IMR-90 (cell line): ENCODE measurements around the gene AKAP13.

Experiments
- FOS ChIP-seq: fragments of 150-350 bp; IDR thresholded peaks from 2 replicates; pipeline ENCODE4 v1.6.1; 2016; ENCODE audit warnings: low read depth, low read length
- POLR2A ChIP-seq: IDR thresholded peaks from 2 replicates; pipeline ENCODE4 v1.6.1; 2012; ENCODE audit warnings: mild to moderate bottlenecking, low read depth, low read length
- RCOR1 ChIP-seq: IDR thresholded peaks from 2 replicates; pipeline ENCODE4 v1.6.1; 2012; ENCODE audit warnings: mild to moderate bottlenecking, low read length, improper control_type of control experiment; ENCODE audit not compliant: insufficient replicate concordance
- SMC3 ChIP-seq: fragments of 150-350 bp; IDR thresholded peaks from 2 replicates; pipeline ENCODE4 v1.6.1; 2016; ENCODE audit warnings: low read depth, mild to moderate bottlenecking, antibody characterized with exemption, low read length, moderate library complexity
- TF ChIP-seq, protein P1 (sequence below): conservative IDR thresholded peaks from 2 replicates; pipeline ENCODE4 v1.5.1; 2012; ENCODE audit warnings: mild to moderate bottlenecking, low read depth, low read length, improper control_type of control experiment
- TF ChIP-seq, protein P2 (sequence below): fragments of 150-350 bp; IDR thresholded peaks from 2 replicates; pipeline ENCODE4 v1.6.1; 2017; ENCODE audit warnings: mild to moderate bottlenecking, antibody characterized with exemption, low read length, low read depth

- TF ChIP-seq, protein P1, sequence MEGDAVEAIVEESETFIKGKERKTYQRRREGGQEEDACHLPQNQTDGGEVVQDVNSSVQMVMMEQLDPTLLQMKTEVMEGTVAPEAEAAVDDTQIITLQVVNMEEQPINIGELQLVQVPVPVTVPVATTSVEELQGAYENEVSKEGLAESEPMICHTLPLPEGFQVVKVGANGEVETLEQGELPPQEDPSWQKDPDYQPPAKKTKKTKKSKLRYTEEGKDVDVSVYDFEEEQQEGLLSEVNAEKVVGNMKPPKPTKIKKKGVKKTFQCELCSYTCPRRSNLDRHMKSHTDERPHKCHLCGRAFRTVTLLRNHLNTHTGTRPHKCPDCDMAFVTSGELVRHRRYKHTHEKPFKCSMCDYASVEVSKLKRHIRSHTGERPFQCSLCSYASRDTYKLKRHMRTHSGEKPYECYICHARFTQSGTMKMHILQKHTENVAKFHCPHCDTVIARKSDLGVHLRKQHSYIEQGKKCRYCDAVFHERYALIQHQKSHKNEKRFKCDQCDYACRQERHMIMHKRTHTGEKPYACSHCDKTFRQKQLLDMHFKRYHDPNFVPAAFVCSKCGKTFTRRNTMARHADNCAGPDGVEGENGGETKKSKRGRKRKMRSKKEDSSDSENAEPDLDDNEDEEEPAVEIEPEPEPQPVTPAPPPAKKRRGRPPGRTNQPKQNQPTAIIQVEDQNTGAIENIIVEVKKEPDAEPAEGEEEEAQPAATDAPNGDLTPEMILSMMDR: no peak
- TF ChIP-seq POLR2A (no peak), SMC3 (no peak), FOS (no peak), RCOR1 (no peak)
- TF ChIP-seq, protein P2, sequence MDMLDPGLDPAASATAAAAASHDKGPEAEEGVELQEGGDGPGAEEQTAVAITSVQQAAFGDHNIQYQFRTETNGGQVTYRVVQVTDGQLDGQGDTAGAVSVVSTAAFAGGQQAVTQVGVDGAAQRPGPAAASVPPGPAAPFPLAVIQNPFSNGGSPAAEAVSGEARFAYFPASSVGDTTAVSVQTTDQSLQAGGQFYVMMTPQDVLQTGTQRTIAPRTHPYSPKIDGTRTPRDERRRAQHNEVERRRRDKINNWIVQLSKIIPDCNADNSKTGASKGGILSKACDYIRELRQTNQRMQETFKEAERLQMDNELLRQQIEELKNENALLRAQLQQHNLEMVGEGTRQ: no peak
These were observed 169.9 kb downstream of the AKAP13 start for GRCh38 chr15:85550283-85550682.
